Stomach smooth muscle (tissue), 2 donors: Measurements from ENCODE around the gene SUSD6.
"Not testable (repeated sequence)": the region's sequence is repeated elsewhere in the genome, so short reads cannot be mapped to it uniquely, and the experiment has no call there.

Source experiments
- H3K27ac ChIP-seq: one replicate; pipeline ENCODE4 v1.7.0; 2013; ENCODE audit warnings: mild to moderate bottlenecking, low read length, inconsistent platforms
- H3K27me3 ChIP-seq, 2 donors: one replicate each; pipeline ENCODE4 v1.7.0; 2013; ENCODE audit warnings: low read length in 2 of 2; ENCODE audit not compliant: insufficient read depth in 2 of 2, control insufficient read depth in 1 of 2
- H3K36me3 ChIP-seq, 2 donors: one replicate each; pipeline ENCODE4 v1.7.0; 2013; ENCODE audit warnings: low read length in 2 of 2; ENCODE audit not compliant: control insufficient read depth in 2 of 2, insufficient read depth in 2 of 2
- H3K4me1 ChIP-seq: one replicate; pipeline ENCODE4 v1.7.0; 2013; ENCODE audit warnings: low read length; ENCODE audit not compliant: control insufficient read depth, insufficient read depth
- H3K4me3 ChIP-seq, 2 donors: one replicate each; pipeline ENCODE4 v1.7.0; 2013; ENCODE audit warnings: low read length in 2 of 2
- H3K9ac ChIP-seq, 2 donors: one replicate each; pipeline ENCODE4 v1.7.0; 2013; ENCODE audit warnings: low read length in 2 of 2, mild to moderate bottlenecking in 1 of 2
- H3K9me3 ChIP-seq, 2 donors: one replicate each; pipeline ENCODE4 v1.7.0; 2013; ENCODE audit warnings: low read length in 2 of 2; ENCODE audit not compliant: control insufficient read depth in 2 of 2
- donor health status: healthy.
- donor health status: Pancreatic carcinoma.

Gene SUSD6

DNA sequence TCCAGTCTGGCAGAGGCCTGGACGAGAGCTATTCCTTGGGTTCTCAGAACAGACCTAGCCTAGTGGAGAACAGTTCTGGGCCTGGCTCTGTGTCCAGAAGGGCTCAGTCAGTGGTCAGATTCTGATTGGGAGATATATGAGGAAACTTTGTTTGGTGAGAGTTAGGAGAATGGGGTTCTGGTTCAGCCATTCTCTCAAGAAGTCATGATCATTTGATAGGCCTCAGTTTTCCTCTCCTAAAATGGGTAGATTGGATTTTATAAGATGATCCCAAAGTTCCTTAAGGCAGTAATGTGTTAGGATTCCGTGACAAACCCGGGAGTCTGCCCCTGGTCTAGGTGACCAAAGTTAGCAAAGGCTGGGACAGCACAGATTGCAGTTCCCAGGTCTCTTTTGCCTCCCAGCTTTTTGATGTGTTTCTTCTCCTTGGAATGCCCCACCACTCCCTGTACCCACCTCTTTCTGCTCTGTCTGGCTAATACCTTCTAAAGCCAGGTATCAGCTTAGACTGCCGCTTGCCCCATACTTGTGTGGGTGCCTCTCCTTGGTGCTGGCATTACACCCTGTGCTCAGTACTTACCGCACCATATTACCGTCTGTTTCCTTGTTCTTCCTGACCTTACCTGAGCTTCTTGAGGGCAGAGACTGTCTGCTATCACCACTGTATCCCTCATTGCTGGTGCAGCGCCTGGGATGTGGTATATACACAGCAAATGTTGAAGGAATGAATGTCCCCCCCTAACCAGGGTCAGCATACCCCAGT lies 25.5 kb downstream of the SUSD6 start:
- Histone ChIP-seq H3K9ac (no peak overlapping the region), H3K4me3 (no peak overlapping the region), H3K4me1 (peaks cover 56% of the 10 kb centered on the region), H3K9me3 (no peaks in the 10 kb centered on the region), H3K27ac (no peak overlapping the region), H3K36me3 (no peaks in the 10 kb centered on the region), H3K27me3 (no peaks in the 10 kb centered on the region)

- no peaks in the 10 kb centered on the region for H3K9me3 ChIP-seq
- H3K9ac ChIP-seq, result no peak overlapping the region
- H3K27me3 ChIP-seq, result no peaks in the 10 kb centered on the region
- H3K4me1 ChIP-seq, result peaks cover 55% of the 10 kb centered on the region
- H3K36me3 ChIP-seq, result no peaks in the 10 kb centered on the region
- peak overlapping the region; percentile 8 to 34 for H3K4me3 ChIP-seq
- H3K27ac ChIP-seq, result no peak overlapping the region
Measured at GRCh38 chr14:69637503-69638031, 26.2 kb downstream of the SUSD6 start.

DNA sequence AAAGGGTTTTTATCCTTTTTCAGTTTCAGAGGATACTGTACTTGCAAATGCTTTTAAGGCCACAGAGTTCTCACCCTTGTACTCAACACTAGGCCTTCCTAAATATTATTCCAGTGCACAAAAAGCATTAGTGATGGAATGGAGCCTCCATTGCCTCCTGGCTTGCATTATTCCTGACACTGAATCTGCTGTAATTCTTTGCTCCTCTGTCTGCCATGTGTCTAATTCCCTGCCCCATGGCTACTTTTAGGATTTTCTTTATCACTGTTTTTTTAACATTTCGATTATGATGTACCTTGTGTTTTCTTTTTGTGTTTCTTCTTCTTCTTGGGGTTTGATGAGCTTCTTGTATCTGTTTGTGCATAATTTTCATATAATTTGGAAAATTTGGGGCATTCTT lies 29.5 kb downstream of the SUSD6 start:
- H3K9me3 ChIP-seq, result no peaks in the 10 kb centered on the region
- H3K36me3 ChIP-seq, result no peaks in the 10 kb centered on the region
- peaks cover 37% of the 10 kb centered on the region for H3K4me1 ChIP-seq
- no peak overlapping the region for H3K9ac ChIP-seq
- no peaks in the 10 kb centered on the region for H3K27me3 ChIP-seq
- no peak overlapping the region for H3K27ac ChIP-seq
- H3K4me3 ChIP-seq, result no peak overlapping the region

DNA sequence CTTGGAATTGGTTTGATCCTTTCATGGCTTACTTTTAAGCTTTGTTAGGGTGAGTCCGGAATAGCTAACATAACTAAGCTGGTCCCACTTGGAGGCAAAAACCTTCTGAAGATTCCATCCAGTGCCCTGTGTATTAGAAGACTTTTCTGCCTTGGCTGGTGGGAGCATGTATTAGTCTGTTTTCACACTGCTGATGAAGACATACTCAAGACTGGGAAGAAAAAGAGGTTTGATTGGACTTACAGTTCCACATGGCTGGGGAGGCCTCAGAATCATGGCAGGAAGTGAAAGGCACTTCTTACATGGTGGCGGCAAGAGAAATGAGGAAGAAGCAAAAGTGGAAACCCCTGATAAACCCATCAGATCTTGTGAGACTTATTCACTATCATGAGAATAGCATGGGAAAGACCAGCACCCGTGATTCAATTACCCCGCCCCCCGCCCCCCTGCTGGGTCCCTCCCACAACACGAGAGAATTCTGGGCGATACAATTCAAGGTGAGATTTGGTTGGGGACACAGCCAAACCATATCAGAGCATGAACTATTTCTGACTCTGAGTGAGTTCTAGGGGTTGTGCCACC lies 30.9 kb downstream of the SUSD6 start:
- H3K36me3 ChIP-seq, H3K9ac ChIP-seq, H3K27me3 ChIP-seq, H3K27ac ChIP-seq, H3K4me3 ChIP-seq, H3K9me3 ChIP-seq: not testable (repeated sequence)
- H3K4me1 ChIP-seq, result peaks cover 25% of the 10 kb centered on the region

GRCh38 chr14:69643430-69644200 lies 32.2 kb downstream of the SUSD6 start:
- no peaks in the 10 kb centered on the region for H3K36me3 ChIP-seq
- no peak overlapping the region for H3K9ac ChIP-seq
- H3K27me3 ChIP-seq, result no peaks in the 10 kb centered on the region
- no peak overlapping the region for H3K27ac ChIP-seq
- no peaks in the 10 kb centered on the region for H3K9me3 ChIP-seq
- peaks cover 21% of the 10 kb centered on the region for H3K4me1 ChIP-seq
- H3K4me3 ChIP-seq, result no peak overlapping the region

- Histone ChIP-seq H3K9ac (no peak overlapping the region), H3K4me3 (no peak overlapping the region), H3K9me3 (no peaks in the 10 kb centered on the region), H3K4me1 (peaks cover 29% of the 10 kb centered on the region), H3K27ac (no peak overlapping the region), H3K36me3 (no peaks in the 10 kb centered on the region), H3K27me3 (no peaks in the 10 kb centered on the region)
Measured at GRCh38 chr14:69644814-69645213, 33.4 kb downstream of the SUSD6 start.

GRCh38 chr14:69647213-69647612 lies 35.8 kb downstream of the SUSD6 start:
- peaks cover 43% of the 10 kb centered on the region for H3K4me1 ChIP-seq
- no peak overlapping the region for H3K9ac ChIP-seq
- H3K27ac ChIP-seq, result no peak overlapping the region
- no peaks in the 10 kb centered on the region for H3K27me3 ChIP-seq
- no peak overlapping the region for H3K4me3 ChIP-seq
- no peaks in the 10 kb centered on the region for H3K36me3 ChIP-seq
- H3K9me3 ChIP-seq, result no peaks in the 10 kb centered on the region

- peak overlapping the region in 1 of 2 donors; percentile 34 for H3K9ac ChIP-seq
- H3K4me3 ChIP-seq, H3K36me3 ChIP-seq, H3K27me3 ChIP-seq, H3K9me3 ChIP-seq: not testable (repeated sequence)
- H3K27ac ChIP-seq, result peak overlapping the region; percentile 42
- H3K4me1 ChIP-seq, result peaks cover 45% of the 10 kb centered on the region
Measured at GRCh38 chr14:69647642-69648041, 36.2 kb downstream of the SUSD6 start.

GRCh38 chr14:69648480-69649451 lies 37.4 kb downstream of the SUSD6 start:
- H3K4me1 ChIP-seq, result peaks cover 38% of the 10 kb centered on the region
- H3K27ac ChIP-seq, result peak overlapping the region; percentile 42

DNA sequence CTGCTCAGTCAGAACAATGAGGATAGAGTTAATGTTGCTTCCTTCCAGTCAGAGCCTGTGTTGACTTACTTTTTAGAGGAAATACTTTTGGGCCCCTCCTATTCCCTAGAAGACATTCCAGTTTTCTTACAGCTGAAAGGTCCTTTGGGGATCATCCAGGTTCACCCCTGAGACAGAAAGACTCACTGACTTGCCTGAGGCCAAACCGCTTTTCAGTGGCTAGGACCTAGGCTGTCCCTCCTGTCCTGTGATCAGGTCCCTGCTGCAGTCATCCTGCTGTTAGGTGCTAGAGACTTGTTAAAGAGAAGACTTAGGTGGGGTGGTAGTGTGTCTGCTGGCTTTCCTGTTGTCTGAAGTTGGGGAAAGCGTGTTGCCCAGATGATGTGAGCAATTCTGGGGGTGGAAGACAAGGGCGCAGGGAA lies 39.6 kb downstream of the SUSD6 start:
- H3K9me3 ChIP-seq, result no peaks in the 10 kb centered on the region
- no peaks in the 10 kb centered on the region for H3K36me3 ChIP-seq
- H3K4me3 ChIP-seq, result no peak overlapping the region
- H3K27ac ChIP-seq, result no peak overlapping the region
- H3K4me1 ChIP-seq, result peaks cover 45% of the 10 kb centered on the region
- H3K9ac ChIP-seq, result no peak overlapping the region
- no peaks in the 10 kb centered on the region for H3K27me3 ChIP-seq

More at GRCh38 chr14:69648480-69649451, 37.4 kb downstream of the SUSD6 start:
- no peaks in the 10 kb centered on the region for H3K27me3 ChIP-seq
- no peaks in the 10 kb centered on the region for H3K9me3 ChIP-seq
- peak overlapping the region; percentile 0 to 28 for H3K4me3 ChIP-seq
- H3K36me3 ChIP-seq, result no peaks in the 10 kb centered on the region
- peak overlapping the region in 1 of 2 donors; percentile 34 for H3K9ac ChIP-seq
